Liver (tissue), 9 donors: Measurements from ENCODE around the gene CDK5R1. TPM values are rescaled to one million over a fixed set of nuclear protein-coding genes. Genes with fewer than 3 reads are reported as not detected.

Experiments used
- DNase-seq: peaks from one replicate; pipeline ENCODE4 v3.0.0-alpha.2; 2017; ENCODE audit warnings: low spot score
- H3K27ac ChIP-seq, 2 donors: one replicate each; pipeline ENCODE4 v1.7.0; 2013; ENCODE audit warnings: inconsistent platforms in 2 of 2, low read length in 2 of 2, control low read depth in 1 of 2, low read depth in 1 of 2, mild to moderate bottlenecking in 1 of 2
- H3K27me3 ChIP-seq, 4 donors: one replicate each; pipeline versions ENCODE4 v1.6.1 to v1.7.0; 2013; ENCODE audit warnings: low read length in 3 of 4, inconsistent platforms in 1 of 4, mild to moderate bottlenecking in 1 of 4, moderate library complexity in 1 of 4; ENCODE audit not compliant: control insufficient read depth in 4 of 4, insufficient read depth in 4 of 4
- H3K36me3 ChIP-seq, 4 donors: one replicate each; pipeline versions ENCODE4 v1.6.1 to v1.7.0; 2013; ENCODE audit warnings: low read length in 3 of 4, mild to moderate bottlenecking in 3 of 4, low read depth in 1 of 4, moderate library complexity in 1 of 4; ENCODE audit not compliant: control insufficient read depth in 4 of 4, insufficient read depth in 3 of 4
- H3K4me1 ChIP-seq, 4 donors: one replicate each; pipeline versions ENCODE4 v1.6.1 to v1.7.0; 2013; ENCODE audit warnings: low read length in 3 of 4, mild to moderate bottlenecking in 3 of 4, moderate library complexity in 1 of 4; ENCODE audit not compliant: control insufficient read depth in 4 of 4, insufficient read depth in 4 of 4
- H3K4me3 ChIP-seq, 3 donors: one replicate each; pipeline versions ENCODE4 v1.6.1 to v1.7.0; 2013; ENCODE audit warnings: low read length in 3 of 3, control low read depth in 1 of 3, low read depth in 1 of 3, mild to moderate bottlenecking in 1 of 3
- H3K9ac ChIP-seq, 2 donors: one replicate each; pipeline ENCODE4 v1.7.0; 2013; ENCODE audit warnings: low read length in 2 of 2, mild to moderate bottlenecking in 2 of 2, moderate library complexity in 2 of 2, control low read depth in 1 of 2, low read depth in 1 of 2
- H3K9me3 ChIP-seq, 4 donors: one replicate each; pipeline versions ENCODE4 v1.6.1 to v1.7.0; 2013; ENCODE audit warnings: low read length in 3 of 4; ENCODE audit not compliant: control insufficient read depth in 4 of 4
- EGR1 ChIP-seq, 2 donors: IDR thresholded peaks; 2 replicates each; pipeline ENCODE4 v1.6.1; 2016 to 2018; ENCODE audit warnings: antibody characterized with exemption in 2 of 2, low read depth in 2 of 2
- FOXA2 ChIP-seq: IDR thresholded peaks from 2 replicates; pipeline ENCODE4 v1.6.1; 2016; ENCODE audit warnings: antibody characterized with exemption
- GABPA ChIP-seq, 2 donors: IDR thresholded peaks in 1 of 2; conservative IDR thresholded peaks in 1 of 2; 2 replicates each; pipeline ENCODE4 v1.6.1; 2016; ENCODE audit warnings: antibody characterized with exemption in 2 of 2, mild to moderate bottlenecking in 1 of 2, moderate library complexity in 1 of 2
- HNF4A ChIP-seq, 2 donors: conservative IDR thresholded peaks; 2 replicates each; pipeline ENCODE4 v1.6.1; 2016; ENCODE audit warnings: antibody characterized with exemption in 2 of 2, mild to moderate bottlenecking in 2 of 2
- HNF4G ChIP-seq: IDR thresholded peaks from 2 replicates; pipeline ENCODE4 v1.6.1; 2016; ENCODE audit warnings: antibody characterized with exemption
- JUND ChIP-seq, 2 donors: IDR thresholded peaks; 2 replicates each; pipeline ENCODE4 v1.6.1; 2016; ENCODE audit warnings: antibody characterized with exemption in 2 of 2
- NR2F2 ChIP-seq: IDR thresholded peaks from 2 replicates; pipeline ENCODE4 v1.6.1; 2016; ENCODE audit warnings: antibody characterized with exemption
- RAD21 ChIP-seq, 2 donors: IDR thresholded peaks; 2 replicates each; pipeline ENCODE4 v1.6.1; 2016; ENCODE audit warnings: antibody characterized with exemption in 2 of 2, mild to moderate bottlenecking in 2 of 2
- RXRA ChIP-seq, 2 donors: IDR thresholded peaks; 2 replicates each; pipeline ENCODE4 v1.6.1; 2017 to 2018; ENCODE audit warnings: antibody characterized with exemption in 2 of 2, mild to moderate bottlenecking in 1 of 2
- SP1 ChIP-seq: IDR thresholded peaks from 2 replicates; pipeline ENCODE4 v1.6.1; 2018; ENCODE audit warnings: antibody characterized with exemption, mild to moderate bottlenecking
- TAF1 ChIP-seq: conservative IDR thresholded peaks from 2 replicates; pipeline ENCODE4 v1.6.1; 2016; ENCODE audit warnings: antibody characterized with exemption, mild to moderate bottlenecking
- YY1 ChIP-seq: IDR thresholded peaks from 2 replicates; pipeline ENCODE4 v1.6.1; 2016; ENCODE audit warnings: antibody characterized with exemption, mild to moderate bottlenecking
- WGBS: extraction: QIAGEN DNeasy Blood & Tissue Kit; methylation state at CpG from one replicate; pipeline ENCODE4 v1.1.7; 2013; 5-methylcytosine and 5-hydroxymethylcytosine counted together
- polyA plus RNA-seq, 2 donors: library from polyadenylated mRNA; stranded (reverse) in 1 of 2; unstranded in 1 of 2; fragments of 200-250 nt in 1 of 2; fragments of >200 nt in 1 of 2; fragmentation: Nextera tagmentation in 1 of 2; extraction: Ambion mirVana in 1 of 2; gene quantifications; one replicate each; pipeline versions ENCODE4 v1.2.1 to v1.2.3, GENCODE V29; 2013 to 2015
- total RNA-seq, 2 donors: library from RNA; depleted of rRNA; stranded (reverse); fragments of >200 nt; gene quantifications; one replicate each; pipeline ENCODE4 v1.2.3, GENCODE V29; 2014
- TF ChIP-seq, protein P1 (sequence below): IDR thresholded peaks from 2 replicates; pipeline ENCODE4 v1.6.1; 2016; ENCODE audit warnings: antibody characterized with exemption
- TF ChIP-seq, protein P2 (sequence below): IDR thresholded peaks from 2 replicates; pipeline ENCODE4 v1.6.1; 2016; ENCODE audit warnings: antibody characterized with exemption
- TF ChIP-seq, protein P3 (sequence below): IDR thresholded peaks from 2 replicates; pipeline ENCODE4 v1.6.1; 2016; ENCODE audit warnings: antibody characterized with exemption, mild to moderate bottlenecking
- donor health status: healthy.
- donor health status: healthy.
- donor health status: healthy.
- donor health status: healthy.
- donor health status: healthy.

Gene CDK5R1
- total and polyA plus RNA-seq, 4 donors = 0.08 to 0.93 (median 0.64) TPM

DNA sequence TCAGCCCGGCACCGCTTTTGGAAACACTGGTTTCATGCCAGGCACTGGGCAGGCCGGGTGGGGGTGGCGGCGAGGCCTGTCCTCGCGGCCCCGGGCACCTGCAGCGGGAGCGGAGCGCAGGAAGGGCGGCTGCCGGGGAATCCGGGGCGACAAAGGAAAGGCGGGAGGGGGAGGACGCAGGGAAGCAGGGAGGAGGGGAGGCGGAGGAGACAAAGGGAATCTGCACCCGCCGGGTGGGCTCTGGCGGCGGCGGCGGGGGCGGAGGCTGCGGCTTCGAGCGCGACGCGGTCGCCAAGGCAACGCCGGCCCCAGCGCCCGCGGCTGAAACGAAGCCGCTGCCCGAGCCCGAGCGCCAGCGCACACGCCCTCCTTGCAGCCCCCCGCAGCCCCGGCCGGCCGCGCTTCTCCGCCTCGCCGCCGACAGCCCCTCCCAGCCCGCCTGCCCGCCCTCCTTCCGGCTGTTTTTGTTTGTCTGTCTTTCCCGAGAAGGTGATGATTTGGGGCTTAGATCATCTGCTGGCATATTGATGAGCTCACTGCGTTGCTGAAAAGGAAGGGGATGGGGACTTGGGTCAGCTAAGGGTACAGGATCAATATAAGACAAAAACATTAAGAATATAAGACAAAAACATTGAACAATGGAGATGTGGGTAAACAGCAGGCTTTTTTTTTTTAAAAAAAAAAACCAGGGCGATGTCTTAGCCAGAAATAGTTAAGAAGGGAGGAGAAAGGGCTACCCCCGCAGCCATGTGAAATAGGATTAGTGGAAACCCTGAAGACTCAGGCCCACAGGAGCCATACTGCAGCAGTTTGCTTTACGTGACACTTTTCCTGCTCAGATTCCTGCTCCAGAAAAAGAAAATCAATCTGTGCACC is 32.7 kb downstream of the CDK5R1 start:
- Histone ChIP-seq H3K27me3 (no peaks in the 10 kb centered on the region), H3K27ac (no peak overlapping the region), H3K36me3 (no peaks in the 10 kb centered on the region), H3K4me1 (peaks cover 2 to 15% (median 3%) of the 10 kb centered on the region in 4 donors), H3K9ac (peak overlapping the region in 1 of 2 donors; percentile 47), H3K4me3 (peak overlapping the region in 1 of 3 donors; percentile 46), H3K9me3 (no peaks in the 10 kb centered on the region)
- WGBS = 14% methylated on average over 61 of the region's 61 CpGs
- TF ChIP-seq EGR1 (IDR thresholded peaks at IDR 0.05; ENCODE audit: low read depth in 2 of 2) = no peak
- no peak for TF ChIP-seq NR2F2
- no peak for TF ChIP-seq RAD21 (IDR thresholded peaks at IDR 0.05)
- TF ChIP-seq, protein P1, sequence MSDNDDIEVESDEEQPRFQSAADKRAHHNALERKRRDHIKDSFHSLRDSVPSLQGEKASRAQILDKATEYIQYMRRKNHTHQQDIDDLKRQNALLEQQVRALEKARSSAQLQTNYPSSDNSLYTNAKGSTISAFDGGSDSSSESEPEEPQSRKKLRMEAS = no peak
- TF ChIP-seq, protein P2, sequence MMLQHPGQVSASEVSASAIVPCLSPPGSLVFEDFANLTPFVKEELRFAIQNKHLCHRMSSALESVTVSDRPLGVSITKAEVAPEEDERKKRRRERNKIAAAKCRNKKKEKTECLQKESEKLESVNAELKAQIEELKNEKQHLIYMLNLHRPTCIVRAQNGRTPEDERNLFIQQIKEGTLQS = no peak
- TF ChIP-seq HNF4G = no peak
- TF ChIP-seq FOXA2 = no peak
- TF ChIP-seq, protein P3, sequence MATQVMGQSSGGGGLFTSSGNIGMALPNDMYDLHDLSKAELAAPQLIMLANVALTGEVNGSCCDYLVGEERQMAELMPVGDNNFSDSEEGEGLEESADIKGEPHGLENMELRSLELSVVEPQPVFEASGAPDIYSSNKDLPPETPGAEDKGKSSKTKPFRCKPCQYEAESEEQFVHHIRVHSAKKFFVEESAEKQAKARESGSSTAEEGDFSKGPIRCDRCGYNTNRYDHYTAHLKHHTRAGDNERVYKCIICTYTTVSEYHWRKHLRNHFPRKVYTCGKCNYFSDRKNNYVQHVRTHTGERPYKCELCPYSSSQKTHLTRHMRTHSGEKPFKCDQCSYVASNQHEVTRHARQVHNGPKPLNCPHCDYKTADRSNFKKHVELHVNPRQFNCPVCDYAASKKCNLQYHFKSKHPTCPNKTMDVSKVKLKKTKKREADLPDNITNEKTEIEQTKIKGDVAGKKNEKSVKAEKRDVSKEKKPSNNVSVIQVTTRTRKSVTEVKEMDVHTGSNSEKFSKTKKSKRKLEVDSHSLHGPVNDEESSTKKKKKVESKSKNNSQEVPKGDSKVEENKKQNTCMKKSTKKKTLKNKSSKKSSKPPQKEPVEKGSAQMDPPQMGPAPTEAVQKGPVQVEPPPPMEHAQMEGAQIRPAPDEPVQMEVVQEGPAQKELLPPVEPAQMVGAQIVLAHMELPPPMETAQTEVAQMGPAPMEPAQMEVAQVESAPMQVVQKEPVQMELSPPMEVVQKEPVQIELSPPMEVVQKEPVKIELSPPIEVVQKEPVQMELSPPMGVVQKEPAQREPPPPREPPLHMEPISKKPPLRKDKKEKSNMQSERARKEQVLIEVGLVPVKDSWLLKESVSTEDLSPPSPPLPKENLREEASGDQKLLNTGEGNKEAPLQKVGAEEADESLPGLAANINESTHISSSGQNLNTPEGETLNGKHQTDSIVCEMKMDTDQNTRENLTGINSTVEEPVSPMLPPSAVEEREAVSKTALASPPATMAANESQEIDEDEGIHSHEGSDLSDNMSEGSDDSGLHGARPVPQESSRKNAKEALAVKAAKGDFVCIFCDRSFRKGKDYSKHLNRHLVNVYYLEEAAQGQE = no peak
- no peak for TF ChIP-seq TAF1
- no peak for TF ChIP-seq GABPA (IDR thresholded peaks at IDR 0.05 in 1 of 2, conservative IDR thresholded peaks at IDR 0.05 in 1 of 2)
- TF ChIP-seq SP1 = no peak
- TF ChIP-seq JUND (IDR thresholded peaks at IDR 0.05) = no peak
- no peak for TF ChIP-seq HNF4A (conservative IDR thresholded peaks at IDR 0.05)
- DNase-seq = no peak

DNA sequence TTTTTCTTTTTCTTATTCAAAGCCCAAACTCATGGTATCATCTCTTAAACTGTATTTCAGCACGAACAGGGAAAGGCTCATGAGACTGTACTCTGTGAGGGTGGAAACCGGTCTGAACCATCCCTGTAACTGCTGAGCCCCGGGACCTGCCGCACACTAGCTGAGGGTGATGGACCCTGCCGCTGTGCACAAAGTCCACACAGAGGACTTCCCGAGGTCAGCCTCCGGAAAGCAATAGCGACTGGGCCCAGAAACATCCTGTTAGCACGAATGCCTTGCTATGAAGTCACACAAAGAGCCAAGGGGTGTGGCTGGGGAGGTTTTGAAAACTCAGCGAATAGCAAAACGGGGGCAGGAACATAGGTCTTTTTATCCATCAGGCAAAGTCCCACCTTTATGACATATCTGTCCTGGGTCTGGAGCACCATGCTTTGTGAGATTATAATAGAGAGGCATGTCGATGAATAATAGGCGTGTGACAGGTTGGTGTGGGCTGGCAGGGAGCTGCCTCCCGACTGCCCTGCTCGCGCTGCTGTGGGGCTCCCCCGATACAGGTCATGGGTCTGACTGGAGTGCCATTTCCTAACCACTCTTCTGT is 33.4 kb downstream of the CDK5R1 start:
- Histone ChIP-seq H3K4me1 (peaks cover 2 to 15% (median 3%) of the 10 kb centered on the region in 4 donors), H3K36me3 (no peaks in the 10 kb centered on the region), H3K27me3 (no peaks in the 10 kb centered on the region), H3K9me3 (no peaks in the 10 kb centered on the region), H3K9ac (peak overlapping the region in 1 of 2 donors; percentile 47), H3K4me3 (peak overlapping the region in 1 of 3 donors; percentile 2), H3K27ac (no peak overlapping the region)
- TF ChIP-seq YY1 (no peak), FOXA2 (no peak), RXRA (IDR thresholded peaks at IDR 0.05) (peak in 1 of 2 donors; percentile 9), RAD21 (IDR thresholded peaks at IDR 0.05) (peak in 1 of 2 donors; percentile 4), SP1 (no peak), JUND (IDR thresholded peaks at IDR 0.05) (no peak), EGR1 (IDR thresholded peaks at IDR 0.05; ENCODE audit: low read depth in 2 of 2) (no peak), GABPA (IDR thresholded peaks at IDR 0.05 in 1 of 2, conservative IDR thresholded peaks at IDR 0.05 in 1 of 2) (no peak), HNF4A (conservative IDR thresholded peaks at IDR 0.05) (peak; percentile 34 to 73), TAF1 (no peak), NR2F2 (peak; percentile 59)
- TF ChIP-seq, protein P2 = no peak
- TF ChIP-seq, protein P3 = no peak
- WGBS = 54% methylated on average over 17 of the region's 17 CpGs
- peak; percentile 44 for DNase-seq
